GM18505 (cell line): ENCODE measurements around the gene UPK3B.
A peak's percentile ranks its signal among the peaks of the same experiment; 100 is the strongest.
"Not testable (repeated sequence)": the region's sequence is repeated elsewhere in the genome, so short reads cannot be mapped to it uniquely, and the experiment has no call there.

Experiments used
- ATAC-seq: cut with Tn5 transposase; IDR thresholded peaks from one replicate; pipeline ENCODE4 v1.9.1; 2021; ENCODE audit not compliant: unreplicated experiment
- POLR2A ChIP-seq: IDR thresholded peaks from 4 replicates; pipeline ENCODE4 v1.6.1; 2011; ENCODE audit warnings: borderline replicate concordance; ENCODE audit not compliant: insufficient read depth, insufficient read length; ENCODE audit errors: extremely low read depth

The UPK3B gene

DNA sequence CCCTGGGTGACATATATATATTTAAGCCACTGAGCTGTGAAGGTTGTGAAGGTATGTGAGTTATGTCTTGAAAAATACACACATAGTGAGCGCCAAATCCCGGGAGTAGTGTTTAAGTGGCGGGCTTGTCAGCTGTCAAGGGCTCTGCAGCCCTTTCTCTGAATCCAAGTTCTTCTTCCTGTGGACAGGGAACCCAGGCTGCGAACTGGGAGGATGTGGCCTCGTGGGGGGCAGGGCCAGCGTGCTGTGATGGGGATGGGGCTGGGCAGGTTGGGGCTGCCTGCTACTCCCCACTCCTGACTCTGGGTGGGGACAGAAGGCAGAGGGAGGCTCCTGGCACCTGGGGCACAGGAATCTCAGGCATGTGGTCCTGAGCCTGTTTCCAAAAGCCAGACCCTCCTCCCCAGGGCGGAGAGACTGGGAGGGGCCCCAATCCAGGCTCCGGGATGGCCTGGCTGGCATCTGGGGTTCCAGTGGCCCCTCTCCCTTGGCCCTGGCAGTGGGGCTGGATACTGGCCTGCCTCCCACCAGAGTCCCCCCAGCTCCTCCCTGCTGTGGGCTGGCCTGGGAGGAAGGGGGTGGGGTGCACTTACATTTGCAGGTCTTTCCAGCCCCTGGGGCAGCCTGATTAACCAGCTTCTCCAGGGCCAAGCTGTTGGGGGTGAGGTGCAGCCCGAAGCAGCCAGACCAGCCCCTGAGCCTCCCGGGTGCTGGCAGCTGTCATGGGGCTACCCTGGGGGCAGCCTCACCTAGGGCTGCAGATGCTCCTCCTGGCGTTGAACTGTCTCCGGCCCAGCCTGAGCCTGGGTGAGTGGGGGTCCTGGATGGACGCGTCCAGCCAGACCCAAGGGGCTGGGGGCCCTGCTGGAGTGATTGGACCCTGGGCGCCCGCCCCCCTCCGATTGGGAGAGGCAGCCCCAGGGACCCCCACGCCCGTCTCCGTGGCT, at the start of gene UPK3B:
UPK3B (plus strand) TSS at position 622 of the 947 bp plus-strand sequence; CDS start at position 723, 101 bp downstream.
- ATAC-seq = no peak
- no peak for TF ChIP-seq POLR2A

DNA sequence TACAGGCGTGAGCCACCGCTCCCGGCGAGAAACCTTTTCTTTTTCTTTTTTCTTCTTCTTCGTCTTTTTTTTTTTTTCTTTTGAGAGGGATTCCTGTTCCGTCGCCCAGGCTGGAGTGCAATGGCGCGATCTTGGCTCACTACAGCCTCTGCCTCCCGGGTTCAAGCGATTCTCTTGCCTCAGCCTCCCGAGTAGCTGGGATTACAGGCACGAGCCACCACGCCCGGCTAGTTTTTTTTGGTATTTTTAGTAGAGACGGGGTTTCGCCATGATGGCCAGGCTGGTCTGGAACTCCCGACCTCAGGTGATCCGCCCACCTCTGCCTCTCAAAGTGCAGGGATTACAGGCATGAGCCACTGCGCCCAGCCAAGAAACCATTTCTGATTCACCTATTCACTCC, 49.6 kb upstream of the UPK3B start:
- not testable (repeated sequence) for ATAC-seq

DNA sequence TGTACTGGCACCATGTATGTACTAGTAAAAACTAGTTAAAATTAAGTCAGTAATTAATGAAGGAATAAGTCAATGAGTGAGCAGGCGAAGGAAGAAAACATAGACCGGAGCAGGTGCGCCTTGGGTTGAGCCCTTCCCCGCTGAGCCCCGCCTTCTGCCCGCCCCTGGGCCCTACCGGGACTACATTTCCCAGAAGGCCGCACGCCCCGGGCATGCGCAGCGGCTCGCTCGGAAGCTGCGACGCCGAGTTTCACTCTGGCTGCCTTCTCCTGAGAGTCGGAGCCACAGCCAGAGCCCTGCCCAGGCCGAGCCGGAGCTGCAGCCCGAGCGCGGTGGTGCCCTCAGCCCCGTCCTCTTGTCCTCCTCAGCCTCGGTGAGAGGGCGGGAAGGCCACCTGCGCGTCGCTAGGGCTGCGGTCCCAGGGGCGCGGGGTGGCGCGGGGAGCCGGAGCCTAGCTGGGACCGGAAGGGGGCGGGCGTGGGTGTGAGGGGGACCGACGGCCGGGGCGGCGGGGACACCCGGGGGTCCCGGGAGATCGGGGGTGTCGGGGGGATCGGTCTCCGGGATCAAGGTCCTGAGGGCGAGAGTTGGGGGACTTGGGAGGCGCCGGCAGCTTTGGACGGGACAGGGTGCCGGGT, 48.8 kb upstream of the UPK3B start, which contains the start of gene DTX2:
DTX2 (plus strand) TSS at position 246 of the 638 bp plus-strand sequence. CDS start 18,801 bp downstream, outside the sequence.
- peak; percentile 96 for ATAC-seq

DNA sequence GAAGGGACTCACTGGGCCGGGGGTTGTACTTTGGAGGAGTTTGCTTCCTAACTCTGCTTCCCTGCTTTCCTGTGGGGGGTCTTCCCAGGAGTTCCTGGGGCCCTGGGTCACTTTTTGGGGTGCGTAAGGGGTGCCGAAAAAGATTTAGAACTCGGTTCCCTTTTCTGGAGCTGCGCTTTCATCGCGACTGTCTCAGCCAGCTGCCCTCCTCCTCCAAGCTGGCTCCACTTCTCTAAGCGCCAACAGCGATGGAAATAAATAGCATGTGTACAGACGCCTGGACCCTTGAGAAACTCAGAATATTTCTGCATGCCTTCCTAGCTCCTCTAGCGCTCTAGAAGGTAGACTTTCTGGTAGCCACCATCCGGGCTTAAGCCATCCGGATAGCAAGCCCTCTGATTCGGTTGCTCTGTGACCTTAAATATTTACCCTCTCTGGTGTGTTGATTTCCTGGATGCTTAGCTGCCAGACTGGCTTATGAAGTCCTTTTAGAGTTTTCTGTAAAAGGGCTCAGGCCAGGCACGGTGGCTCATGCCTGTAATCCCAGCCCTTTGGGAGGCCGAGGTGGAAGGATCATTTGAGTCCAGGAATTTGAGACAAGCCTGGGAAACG, 48.0 kb upstream of the UPK3B start:
- not testable (repeated sequence) for ATAC-seq

DNA sequence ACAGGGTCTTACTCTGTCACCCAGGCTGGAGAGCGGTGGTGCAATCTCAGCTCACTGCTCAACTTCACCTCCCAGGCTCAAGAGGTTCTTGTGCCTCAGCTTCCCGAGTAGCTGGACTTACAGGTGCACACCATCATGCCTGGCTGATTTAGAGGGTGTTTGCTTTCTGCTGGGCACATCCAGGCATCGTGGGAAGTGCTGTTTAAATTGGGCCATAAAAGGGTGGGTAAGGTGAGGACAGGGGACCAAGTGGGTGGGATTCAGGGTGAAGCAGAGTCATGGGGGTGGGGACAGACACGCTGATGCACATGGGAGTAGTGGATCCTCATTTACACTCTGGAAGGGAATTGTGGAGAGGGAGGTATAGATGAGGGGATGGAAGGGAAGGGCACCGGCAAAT, 45.4 kb upstream of the UPK3B start:
- ATAC-seq = not testable (repeated sequence)

DNA sequence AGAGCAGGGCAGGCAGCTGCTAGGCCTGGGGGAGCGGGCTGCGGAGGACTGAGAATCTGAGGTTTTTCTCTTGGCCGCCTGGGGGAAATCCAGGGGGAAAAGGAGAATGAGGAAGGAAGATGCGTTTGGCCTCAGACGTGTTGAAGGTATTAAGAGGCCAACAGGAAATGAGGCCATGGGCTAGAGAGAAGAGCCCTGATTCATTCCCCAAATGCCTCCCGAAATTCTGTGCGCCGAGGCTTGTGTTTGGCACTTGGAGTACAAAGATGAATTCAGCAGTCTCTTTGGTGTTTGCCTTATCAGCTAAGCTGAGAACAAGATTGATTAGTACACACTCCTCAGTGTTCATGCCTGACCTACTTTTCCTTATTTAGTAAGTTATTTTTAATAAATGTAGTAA, 44.4 kb upstream of the UPK3B start:
- ATAC-seq = not testable (repeated sequence)

DNA sequence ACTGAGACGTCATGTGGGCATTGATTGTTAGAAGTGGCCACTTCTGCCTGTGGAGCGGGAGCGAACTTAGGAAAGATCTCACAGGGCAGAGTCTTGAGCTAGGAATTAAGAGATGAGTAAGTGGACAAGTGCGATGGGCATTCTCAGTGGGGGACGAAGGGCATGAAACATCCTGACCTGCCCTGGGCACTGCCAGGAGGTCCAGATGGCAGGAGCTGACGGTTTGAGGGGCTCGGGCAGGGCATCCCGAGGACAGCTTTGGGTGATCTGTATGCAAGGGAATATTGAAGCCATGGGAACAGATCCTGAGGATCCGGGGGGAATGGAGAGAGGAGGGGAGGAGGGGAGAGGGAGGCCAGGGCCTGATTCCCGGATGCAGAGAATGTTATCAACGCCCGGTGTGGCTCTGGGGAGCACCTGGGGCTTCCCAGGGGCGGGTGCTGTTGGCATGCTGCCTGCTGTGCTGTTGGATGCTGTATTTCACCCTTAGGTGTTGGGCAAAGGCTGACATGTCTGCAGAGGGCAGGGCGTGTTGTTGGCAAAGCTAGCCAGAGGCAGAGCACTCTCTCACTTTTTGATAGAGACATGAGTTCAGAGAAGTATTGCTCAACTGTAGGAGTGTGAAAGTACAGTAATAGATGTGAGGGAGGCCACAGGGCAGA, 42.5 kb upstream of the UPK3B start:
- not testable (repeated sequence) for ATAC-seq

DNA sequence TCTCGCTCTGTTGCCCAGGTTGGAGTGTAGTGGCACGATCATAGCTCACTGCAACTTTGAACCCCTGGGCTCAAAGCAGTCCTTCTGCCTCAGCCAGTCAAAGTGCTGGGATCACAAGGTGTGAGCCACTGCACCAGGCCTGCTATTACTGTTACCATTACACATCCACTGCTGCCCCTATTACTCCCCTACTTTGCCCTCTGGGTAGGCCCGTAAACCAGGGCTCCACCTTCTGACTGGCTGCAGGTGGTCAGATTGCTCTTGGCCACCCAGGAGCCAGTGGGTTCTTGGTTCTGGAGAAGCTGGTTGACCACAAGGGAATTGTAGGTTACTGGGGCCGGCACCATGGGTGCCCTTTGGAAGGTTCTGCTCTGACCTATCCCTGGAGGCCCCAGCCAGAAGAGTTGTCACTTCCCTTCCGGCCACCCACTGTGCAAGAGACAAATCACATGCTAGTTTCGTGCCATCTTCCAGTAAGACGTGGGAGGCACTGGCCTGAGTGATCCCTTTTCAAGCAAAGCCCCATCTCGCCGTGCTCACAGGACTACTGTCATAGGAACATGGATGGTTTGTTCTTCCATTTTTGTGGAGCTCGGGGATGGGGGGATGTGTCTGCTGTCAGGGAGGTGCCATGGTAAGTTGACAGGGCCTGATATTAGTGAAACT, 38.7 kb upstream of the UPK3B start:
- not testable (repeated sequence) for ATAC-seq

DNA sequence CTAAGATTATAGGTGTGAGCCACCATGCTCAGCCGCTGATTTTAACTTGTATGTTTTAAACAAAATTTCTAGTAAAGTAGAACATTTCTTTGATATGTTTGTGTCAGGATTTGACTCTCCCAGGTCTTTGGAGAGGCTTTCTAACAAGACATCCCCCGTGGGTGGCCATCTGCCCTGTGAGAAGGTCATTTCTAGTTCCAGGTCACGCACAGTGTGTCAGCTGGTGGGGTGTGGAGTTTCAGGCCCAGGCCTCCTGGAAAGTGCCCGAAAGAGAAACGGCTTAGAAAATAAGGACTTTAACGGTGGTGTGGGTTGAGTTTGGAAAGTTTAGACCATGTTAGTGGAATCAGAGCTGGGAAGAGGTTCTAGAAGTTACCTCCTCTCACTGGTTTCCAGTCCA, 37.3 kb upstream of the UPK3B start:
- ATAC-seq = not testable (repeated sequence)

DNA sequence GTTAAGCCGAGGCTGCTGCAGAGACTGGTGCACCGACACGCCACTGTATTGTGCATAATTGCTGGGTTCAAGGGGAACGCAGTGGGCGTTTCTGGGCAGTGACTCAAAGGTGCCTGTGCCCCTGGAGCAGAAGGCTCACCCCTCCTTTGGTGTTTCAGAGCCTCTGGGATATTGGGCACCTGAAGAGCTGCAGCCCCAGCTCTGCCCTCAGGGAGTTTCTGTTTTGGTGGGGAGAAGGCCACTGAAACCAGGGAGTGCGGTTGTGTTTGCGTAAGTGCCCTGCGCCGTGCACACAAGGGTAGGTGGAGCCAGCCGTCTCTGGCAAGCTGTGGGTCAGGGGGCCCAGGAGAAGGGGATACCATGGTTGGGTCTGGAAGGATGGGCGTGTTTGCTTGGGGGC, 34.1 kb upstream of the UPK3B start:
- not testable (repeated sequence) for ATAC-seq

DNA sequence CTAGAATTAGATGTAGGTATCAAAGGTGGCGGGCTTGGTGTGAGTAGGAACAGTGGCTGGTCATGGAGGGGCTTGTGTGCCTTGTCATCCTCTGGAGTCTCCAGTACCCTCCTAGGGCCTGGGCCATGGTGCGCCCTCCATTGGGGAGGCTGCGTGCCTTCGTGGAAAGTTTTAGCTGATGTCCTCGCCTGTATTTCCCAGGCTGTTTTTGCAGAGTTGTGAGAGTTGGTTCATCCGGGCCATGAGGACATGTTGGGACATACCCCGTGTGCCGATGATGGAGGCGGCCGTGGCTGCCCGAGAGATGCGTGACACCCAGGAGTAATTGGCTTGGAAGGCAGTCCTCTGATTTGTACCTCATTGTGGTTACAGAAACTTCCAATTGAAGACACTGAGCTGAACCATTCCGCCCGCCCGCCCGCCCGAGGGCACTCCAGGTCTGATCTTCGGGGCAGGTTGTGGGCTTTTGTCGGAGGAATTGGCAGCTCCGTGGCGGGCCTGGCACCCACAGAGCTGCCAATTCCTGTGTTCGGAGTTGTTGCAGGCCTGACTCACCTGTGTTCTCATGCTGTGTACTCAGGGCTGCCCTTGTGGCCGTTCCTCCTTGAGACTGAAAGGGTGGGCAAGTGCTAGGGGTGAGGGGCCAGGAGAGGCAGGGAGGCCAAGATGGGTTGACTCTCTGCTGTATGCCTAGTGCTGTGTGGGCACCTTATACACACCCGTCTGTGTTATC, 33.4 kb upstream of the UPK3B start:
- not testable (repeated sequence) for ATAC-seq

DNA sequence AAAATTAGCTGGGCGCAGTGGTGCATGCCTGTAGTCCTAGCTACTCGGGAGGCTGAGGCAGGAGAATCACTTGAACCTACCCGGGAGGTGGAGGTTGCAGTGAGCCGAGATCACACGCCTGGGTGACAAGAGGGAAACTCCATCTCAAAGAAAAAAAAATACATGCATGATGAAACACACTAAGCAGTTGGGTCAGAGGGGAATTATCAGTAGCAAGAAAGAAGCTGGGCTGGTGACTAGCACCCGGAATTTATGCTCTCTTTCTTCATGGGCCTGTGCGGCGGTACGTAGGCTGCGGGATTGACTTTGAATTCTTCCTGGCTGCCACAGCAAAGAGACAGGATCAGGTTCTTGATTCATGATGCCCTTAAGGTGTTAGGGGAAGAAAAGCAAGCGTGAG, 30.7 kb upstream of the UPK3B start:
- ATAC-seq = not testable (repeated sequence)

DNA sequence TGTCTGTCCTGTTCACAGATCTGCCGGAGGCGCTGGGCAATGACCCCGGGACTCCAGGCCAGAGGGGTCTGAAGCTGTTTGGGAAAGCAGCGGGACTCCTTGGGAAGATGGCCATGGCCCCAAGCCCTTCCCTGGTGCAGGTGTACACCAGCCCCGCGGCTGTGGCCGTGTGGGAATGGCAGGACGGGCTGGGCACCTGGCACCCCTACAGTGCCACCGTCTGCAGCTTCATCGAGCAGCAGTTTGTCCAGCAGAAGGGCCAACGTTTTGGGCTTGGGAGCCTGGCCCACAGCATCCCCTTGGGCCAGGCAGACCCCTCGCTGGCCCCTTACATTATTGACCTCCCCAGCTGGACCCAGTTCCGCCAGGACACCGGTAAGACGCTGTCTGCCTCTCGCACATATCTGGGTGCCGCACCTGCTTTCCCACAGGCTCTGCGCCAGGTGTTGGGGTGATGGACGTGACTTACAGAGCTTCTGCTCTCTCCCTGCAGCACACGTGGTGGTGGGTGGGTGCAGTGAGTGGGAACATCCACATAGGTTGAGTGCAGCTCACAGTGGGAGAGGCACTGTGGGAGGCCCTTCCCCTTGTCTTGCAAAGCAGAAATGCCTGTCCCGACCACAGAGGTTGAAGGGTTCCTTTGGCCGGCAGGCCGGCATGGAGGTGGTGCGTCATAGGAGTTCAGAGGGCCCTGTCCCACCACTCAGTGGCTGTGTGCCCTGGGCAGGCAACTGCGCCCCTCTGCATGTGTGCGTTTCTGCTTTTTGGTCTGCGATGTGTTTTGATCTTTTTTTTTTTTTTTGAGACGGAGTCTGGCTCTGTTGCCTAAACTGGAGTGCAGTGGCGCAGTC, 29.7 kb upstream of the UPK3B start:
- ATAC-seq = not testable (repeated sequence)

DNA sequence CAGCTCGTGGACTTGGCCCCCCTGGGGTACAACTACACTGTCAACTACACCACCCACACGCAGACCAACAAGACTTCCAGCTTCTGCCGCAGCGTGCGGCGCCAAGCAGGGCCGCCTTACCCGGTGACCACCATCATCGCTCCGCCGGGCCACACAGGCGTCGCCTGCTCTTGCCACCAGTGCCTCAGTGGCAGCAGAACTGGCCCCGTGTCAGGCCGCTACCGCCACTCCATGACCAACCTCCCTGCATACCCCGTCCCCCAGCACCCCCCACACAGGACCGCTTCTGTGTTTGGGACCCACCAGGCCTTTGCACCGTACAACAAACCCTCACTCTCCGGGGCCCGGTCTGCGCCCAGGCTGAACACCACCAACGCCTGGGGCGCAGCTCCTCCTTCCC, 27.7 kb upstream of the UPK3B start:
- not testable (repeated sequence) for ATAC-seq

DNA sequence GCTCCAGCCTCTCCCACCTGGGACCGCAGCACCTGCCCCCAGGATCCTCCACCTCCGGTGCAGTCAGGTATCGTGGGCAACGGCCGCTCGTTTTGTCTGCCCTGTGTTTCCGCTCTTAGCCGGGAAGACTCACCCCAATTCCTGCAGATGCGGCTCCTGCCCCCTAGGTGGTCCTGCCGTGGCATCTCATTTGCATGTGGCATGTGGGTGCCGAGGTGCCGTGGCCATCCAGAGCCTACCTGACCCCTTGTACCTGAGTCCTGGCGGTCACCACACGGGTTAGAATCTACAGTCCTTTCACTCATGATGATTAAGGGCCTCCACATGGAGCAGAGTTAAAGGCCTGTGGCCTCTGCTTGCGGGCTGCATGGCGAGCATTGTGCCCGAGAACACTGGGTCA, 27.3 kb upstream of the UPK3B start:
- not testable (repeated sequence) for ATAC-seq

DNA sequence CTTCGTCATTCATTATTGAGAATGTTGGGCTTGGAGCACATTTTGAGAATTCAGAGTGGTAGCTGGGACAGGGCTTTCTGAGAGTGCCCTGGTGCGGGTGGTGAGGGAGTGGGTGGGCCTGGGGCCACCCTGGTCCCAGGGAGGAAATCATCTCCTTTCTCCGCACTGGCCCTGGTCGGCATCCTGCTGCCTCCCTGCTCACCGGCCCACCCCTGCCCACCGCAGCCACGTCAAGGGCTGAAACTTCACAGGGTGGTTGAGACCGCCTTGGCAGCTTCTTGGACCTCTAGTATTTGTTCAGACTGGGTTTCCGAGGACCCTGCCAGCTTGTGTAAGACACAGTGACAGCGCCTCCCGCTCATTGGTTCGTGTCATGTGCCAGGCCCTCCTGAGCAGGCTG, 25.9 kb upstream of the UPK3B start:
- ATAC-seq = not testable (repeated sequence)

DNA sequence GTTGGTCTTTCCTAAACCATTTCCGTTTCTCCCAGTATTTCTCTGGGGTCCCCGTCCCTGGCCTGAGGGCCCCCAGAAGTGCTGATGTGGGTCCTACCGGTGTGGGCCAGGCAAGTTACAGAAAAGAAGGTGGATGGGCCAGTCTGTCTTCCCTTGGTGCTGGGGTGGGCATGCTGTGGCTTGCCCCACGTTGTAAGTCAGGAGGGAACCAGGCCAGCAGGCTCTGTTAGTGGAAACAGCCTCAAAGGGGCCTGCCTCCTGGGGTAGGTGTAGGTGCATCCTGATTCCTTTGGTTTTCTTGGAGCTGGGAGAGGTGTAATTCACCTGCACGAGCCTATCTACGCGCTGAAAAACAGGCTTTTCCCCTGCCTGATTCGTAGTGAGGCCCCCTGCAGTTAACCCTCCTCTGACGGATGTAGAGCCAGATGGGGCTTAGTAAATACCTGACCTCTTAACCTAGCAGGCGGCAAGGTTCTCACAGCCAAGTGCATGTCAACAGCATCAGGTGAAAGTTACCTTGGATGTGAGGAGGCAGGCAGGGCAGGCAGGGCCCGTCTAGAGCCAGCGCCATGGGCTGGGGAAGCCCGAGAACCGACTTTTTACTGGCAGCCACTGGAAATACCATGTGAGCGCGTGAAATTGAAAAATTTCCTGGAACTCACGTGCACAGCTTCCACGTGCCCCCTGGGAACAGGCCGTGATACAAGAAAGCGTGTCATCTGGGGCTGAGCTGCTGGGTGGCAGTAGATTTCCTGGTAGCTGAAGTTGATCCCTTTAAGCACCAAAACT, 24.3 kb upstream of the UPK3B start:
- peak; percentile 8 for ATAC-seq
